ENCODE measurements around the gene MTHFD2L. TPM values are rescaled to one million over a fixed set of nuclear protein-coding genes. Genes with fewer than 3 reads are reported as not detected.

MTHFD2L gene
- polyA plus RNA-seq, 1 donor: 15.2 TPM

DNA sequence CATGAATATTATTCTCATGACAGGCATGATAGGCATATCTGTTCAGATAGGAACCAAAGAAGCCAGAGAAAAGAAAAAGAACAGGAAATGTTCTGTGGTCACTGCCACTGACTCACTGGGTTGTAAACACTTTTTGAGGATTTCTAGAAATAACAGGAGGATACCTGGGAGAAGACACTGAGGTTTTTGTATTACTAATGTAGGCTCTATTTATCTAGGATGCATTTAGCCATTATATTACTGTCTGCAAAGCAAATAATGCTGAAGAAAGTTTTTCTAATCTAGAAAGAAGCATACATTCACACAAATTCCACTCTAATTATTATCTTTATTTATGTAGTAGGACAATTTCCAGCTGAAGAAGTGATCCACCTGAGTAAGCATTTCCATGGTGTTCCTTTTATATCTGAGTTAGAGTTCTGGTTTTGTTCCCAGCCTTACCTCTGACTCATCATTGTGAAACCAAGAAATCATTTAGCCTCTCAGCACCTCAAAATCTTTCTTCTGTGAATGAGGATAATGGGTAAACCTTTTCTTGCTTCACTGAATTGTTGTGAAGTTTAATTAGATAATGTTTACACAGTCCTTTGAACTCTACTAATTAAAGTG, 110.2 kb downstream of the MTHFD2L start:
- Histone ChIP-seq H3K27ac (ENCODE audit: low read length) (no peak overlapping the region), H3K4me1 (ENCODE audit: control insufficient read depth, insufficient read depth, low read length) (no peaks in the 10 kb centered on the region)
- no peak for DNase-seq

DNA sequence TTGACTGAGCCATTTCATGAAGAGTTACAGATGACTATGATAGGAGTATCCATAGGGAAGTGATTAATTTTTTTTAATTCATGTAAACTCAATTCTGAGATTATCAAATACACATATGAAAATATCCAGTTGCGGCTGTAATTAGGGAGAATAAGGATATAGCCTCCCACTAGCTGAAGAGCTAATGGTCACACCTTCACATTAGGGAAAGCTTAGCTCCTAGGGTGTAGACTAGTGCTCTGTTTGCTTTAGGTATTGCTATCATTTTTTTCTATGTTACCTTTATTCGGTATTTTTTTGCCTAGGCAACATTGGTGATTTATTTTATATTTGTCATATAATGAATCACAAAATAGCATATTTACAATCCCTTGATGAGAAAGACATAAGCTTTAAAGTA, 110.7 kb downstream of the MTHFD2L start:
- H3K36me3 ChIP-seq (ENCODE audit: control insufficient read depth, insufficient read depth, low read length): no peaks in the 10 kb centered on the region
- H3K4me3 ChIP-seq (ENCODE audit: low read length): no peak overlapping the region
- no peaks in the 10 kb centered on the region for H3K4me1 ChIP-seq (ENCODE audit: control insufficient read depth, insufficient read depth, low read length)
- H3K27me3 ChIP-seq (ENCODE audit: control insufficient read depth, insufficient read depth, low read length): no peaks in the 10 kb centered on the region
- no peaks in the 10 kb centered on the region for H3K9me3 ChIP-seq (ENCODE audit: control insufficient read depth, low read depth, low read length)
- no CpG with 5 or more reads among the region's 2 CpGs for WGBS (ENCODE audit: insufficient coverage, low lambda C conversion rate)
- no peak for DNase-seq
- H3K27ac ChIP-seq (ENCODE audit: low read length): no peak overlapping the region

More for the DNA sequence above, 110.2 kb downstream of the MTHFD2L start:
- H3K4me3 ChIP-seq (ENCODE audit: low read length): no peak overlapping the region
- no peaks in the 10 kb centered on the region for H3K27me3 ChIP-seq (ENCODE audit: control insufficient read depth, insufficient read depth, low read length)
- H3K36me3 ChIP-seq (ENCODE audit: control insufficient read depth, insufficient read depth, low read length): no peaks in the 10 kb centered on the region
- no peaks in the 10 kb centered on the region for H3K9me3 ChIP-seq (ENCODE audit: control insufficient read depth, low read depth, low read length)

DNA sequence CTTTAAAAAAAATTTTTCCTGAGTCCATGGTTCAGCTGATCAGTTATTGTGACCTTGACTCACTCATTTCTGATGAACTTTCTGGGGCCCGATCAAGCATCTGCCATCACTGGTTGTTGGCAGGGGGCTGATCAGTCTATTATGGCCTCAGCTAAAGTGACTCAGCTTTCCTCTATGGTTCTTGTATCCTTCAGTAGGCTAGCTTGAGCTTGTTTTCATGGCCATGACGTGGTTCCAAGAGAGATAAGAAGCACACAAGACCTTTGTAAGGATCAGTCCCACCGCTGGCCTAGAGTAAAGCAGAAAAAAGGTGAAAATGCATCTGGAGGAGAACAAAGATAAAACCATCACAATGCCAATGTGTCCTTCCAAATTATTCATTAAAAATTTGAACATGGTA, 120.6 kb downstream of the MTHFD2L start:
- Histone ChIP-seq H3K36me3 (ENCODE audit: control insufficient read depth, insufficient read depth, low read length) (no peaks in the 10 kb centered on the region), H3K4me1 (ENCODE audit: control insufficient read depth, insufficient read depth, low read length) (no peaks in the 10 kb centered on the region), H3K4me3 (ENCODE audit: low read length) (no peak overlapping the region), H3K27me3 (ENCODE audit: control insufficient read depth, insufficient read depth, low read length) (no peaks in the 10 kb centered on the region), H3K27ac (ENCODE audit: low read length) (no peak overlapping the region), H3K9me3 (ENCODE audit: control insufficient read depth, low read depth, low read length) (no peaks in the 10 kb centered on the region)
- no peak for DNase-seq
- WGBS (ENCODE audit: insufficient coverage, low lambda C conversion rate): 100% methylated on average over 1 of the region's 3 CpGs

DNA sequence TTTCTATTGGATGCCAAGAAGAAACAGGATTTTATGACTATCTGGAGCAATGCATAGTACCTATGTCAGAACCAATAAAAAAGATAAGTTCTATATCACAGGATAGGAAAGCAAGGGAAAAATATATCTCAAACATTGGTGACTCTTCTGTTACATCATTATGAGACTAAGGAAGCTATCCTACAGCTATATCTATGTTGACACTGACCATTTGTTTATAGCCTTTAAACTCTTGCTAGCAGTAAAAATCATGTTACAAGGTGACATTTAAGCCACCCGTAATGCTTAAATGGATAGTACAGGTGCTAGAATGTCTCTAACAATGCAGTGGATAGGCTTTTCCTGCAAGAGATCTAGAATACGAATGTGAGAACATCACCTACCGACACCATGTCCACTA, 121.8 kb downstream of the MTHFD2L start:
- H3K4me1 ChIP-seq (ENCODE audit: control insufficient read depth, insufficient read depth, low read length): no peaks in the 10 kb centered on the region
- WGBS (ENCODE audit: insufficient coverage, low lambda C conversion rate): no CpG with 5 or more reads among the region's 3 CpGs

DNA sequence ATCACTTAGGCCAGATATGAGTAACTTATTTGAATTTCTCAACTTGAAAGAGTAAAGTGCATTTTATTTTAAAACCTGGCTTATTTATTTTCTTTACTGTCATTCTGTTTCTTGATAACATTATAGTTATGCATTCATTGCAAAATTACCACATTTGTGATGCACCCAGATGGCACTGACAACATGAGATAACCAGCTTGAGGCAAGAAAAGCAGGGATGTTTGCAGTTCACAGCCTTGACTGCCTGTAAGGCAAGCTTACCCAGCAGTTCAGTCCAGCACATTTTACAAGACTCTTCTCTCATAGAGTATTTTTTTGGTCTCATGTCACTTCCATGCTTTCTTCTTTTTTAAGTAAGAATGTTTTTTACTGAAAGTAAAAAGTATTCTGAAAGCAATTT, 125.0 kb downstream of the MTHFD2L start:
- H3K36me3 ChIP-seq (ENCODE audit: control insufficient read depth, insufficient read depth, low read length): no peaks in the 10 kb centered on the region
- no peak for DNase-seq

More for the DNA sequence above, 121.8 kb downstream of the MTHFD2L start:
- Histone ChIP-seq H3K27ac (ENCODE audit: low read length) (no peak overlapping the region), H3K36me3 (ENCODE audit: control insufficient read depth, insufficient read depth, low read length) (no peaks in the 10 kb centered on the region), H3K4me3 (ENCODE audit: low read length) (no peak overlapping the region), H3K27me3 (ENCODE audit: control insufficient read depth, insufficient read depth, low read length) (no peaks in the 10 kb centered on the region), H3K9me3 (ENCODE audit: control insufficient read depth, low read depth, low read length) (no peaks in the 10 kb centered on the region)
- DNase-seq: no peak

DNA sequence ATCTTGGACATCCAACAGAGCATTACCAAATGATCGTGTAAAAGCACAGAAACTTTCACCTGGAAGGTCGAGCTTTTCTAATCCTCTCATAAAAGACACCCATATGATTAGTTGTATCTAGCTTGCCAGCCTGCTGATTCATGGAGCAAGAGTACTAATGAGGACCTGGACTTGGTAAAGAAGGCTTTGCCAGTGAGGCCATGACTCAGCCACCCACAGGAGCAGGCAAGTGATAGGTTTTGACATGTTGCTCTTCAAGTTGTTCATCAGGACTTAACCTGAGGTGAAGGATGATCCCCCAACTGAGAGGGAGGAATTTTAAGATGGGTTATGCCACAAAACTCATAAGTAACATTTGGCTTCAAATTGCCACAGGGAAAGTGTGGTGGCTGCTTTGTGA, 125.7 kb downstream of the MTHFD2L start:
- Histone ChIP-seq H3K9me3 (ENCODE audit: control insufficient read depth, low read depth, low read length) (no peaks in the 10 kb centered on the region), H3K4me1 (ENCODE audit: control insufficient read depth, insufficient read depth, low read length) (no peaks in the 10 kb centered on the region), H3K4me3 (ENCODE audit: low read length) (no peak overlapping the region), H3K27me3 (ENCODE audit: control insufficient read depth, insufficient read depth, low read length) (no peaks in the 10 kb centered on the region), H3K27ac (ENCODE audit: low read length) (no peak overlapping the region), H3K36me3 (ENCODE audit: control insufficient read depth, insufficient read depth, low read length) (no peaks in the 10 kb centered on the region)
- DNase-seq: no peak
- WGBS (ENCODE audit: insufficient coverage, low lambda C conversion rate): no CpG with 5 or more reads among the region's 2 CpGs

More for the DNA sequence above, 125.0 kb downstream of the MTHFD2L start:
- Histone ChIP-seq H3K27me3 (ENCODE audit: control insufficient read depth, insufficient read depth, low read length) (no peaks in the 10 kb centered on the region), H3K27ac (ENCODE audit: low read length) (no peak overlapping the region), H3K4me3 (ENCODE audit: low read length) (no peak overlapping the region), H3K9me3 (ENCODE audit: control insufficient read depth, low read depth, low read length) (no peaks in the 10 kb centered on the region), H3K4me1 (ENCODE audit: control insufficient read depth, insufficient read depth, low read length) (no peaks in the 10 kb centered on the region)

DNA sequence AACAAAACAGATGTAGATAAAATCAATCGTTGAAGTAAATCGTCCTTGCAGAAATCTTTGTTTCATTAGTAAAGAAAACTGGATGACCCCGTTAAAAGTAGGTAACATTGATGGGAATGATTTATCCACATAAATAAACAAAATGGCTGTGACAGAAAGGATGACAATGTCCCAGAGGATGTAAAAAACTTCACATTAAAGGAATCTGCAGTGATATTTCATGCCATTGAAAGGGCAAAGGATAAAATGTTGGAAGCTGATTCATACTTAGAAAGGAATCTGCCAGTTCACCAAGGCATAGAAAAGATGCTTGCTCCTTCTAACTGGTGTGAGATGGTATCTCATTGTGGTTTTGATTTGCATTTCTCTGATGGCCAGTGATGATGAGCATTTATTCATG, 126.1 kb downstream of the MTHFD2L start:
- DNase-seq: no peak
- H3K4me1 ChIP-seq (ENCODE audit: control insufficient read depth, insufficient read depth, low read length): no peaks in the 10 kb centered on the region
- no peaks in the 10 kb centered on the region for H3K27me3 ChIP-seq (ENCODE audit: control insufficient read depth, insufficient read depth, low read length)
- WGBS (ENCODE audit: insufficient coverage, low lambda C conversion rate): 100% methylated on average over 1 of the region's 3 CpGs
- no peak overlapping the region for H3K27ac ChIP-seq (ENCODE audit: low read length)
- no peaks in the 10 kb centered on the region for H3K36me3 ChIP-seq (ENCODE audit: control insufficient read depth, insufficient read depth, low read length)
- H3K9me3 ChIP-seq (ENCODE audit: control insufficient read depth, low read depth, low read length): no peaks in the 10 kb centered on the region
- no peak overlapping the region for H3K4me3 ChIP-seq (ENCODE audit: low read length)

DNA sequence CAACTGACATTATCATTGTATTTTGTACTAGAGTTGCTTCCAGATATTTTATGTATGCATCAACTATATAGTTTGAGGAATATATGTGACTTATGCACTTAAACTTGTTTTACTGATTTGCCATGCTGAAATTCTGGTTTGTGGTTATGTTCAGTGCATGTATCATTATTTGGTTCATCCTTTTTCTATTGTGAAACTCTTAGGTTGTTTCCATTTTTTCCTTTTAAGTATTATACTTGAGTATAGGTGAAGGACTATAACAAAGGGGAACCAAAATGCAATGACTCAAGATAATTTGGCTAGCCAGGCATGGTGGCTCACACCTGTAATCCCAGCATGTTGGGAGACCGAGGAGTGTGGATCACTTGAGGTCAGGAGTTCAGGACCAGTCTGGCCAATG, 129.2 kb downstream of the MTHFD2L start:
- Histone ChIP-seq H3K4me3 (ENCODE audit: low read length) (no peak overlapping the region), H3K27ac (ENCODE audit: low read length) (no peak overlapping the region), H3K4me1 (ENCODE audit: control insufficient read depth, insufficient read depth, low read length) (no peaks in the 10 kb centered on the region), H3K27me3 (ENCODE audit: control insufficient read depth, insufficient read depth, low read length) (no peaks in the 10 kb centered on the region), H3K9me3 (ENCODE audit: control insufficient read depth, low read depth, low read length) (no peaks in the 10 kb centered on the region), H3K36me3 (ENCODE audit: control insufficient read depth, insufficient read depth, low read length) (no peaks in the 10 kb centered on the region)
- no CpG with 5 or more reads among the region's 1 CpG for WGBS (ENCODE audit: insufficient coverage, low lambda C conversion rate)
- DNase-seq: no peak

DNA sequence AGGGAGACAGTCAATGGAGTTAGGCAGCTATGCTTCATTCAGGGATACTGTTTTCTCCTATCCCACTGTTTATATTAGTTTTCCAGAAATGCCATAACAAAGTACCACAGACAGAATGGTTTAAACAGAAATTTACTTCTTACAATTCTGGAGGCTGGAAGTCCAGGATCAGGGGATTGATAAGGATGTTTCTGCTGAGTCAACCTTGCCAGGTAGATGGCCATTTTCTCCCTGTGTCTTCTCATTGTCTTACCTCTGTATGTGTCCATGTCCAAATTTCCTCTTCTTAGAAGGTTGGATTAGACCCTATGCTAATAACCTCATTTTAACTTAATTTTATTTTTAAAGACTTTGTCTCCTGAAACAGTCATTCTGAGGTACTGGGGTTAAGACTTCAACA, 129.9 kb downstream of the MTHFD2L start:
- H3K4me1 ChIP-seq (ENCODE audit: control insufficient read depth, insufficient read depth, low read length): no peaks in the 10 kb centered on the region
- H3K36me3 ChIP-seq (ENCODE audit: control insufficient read depth, insufficient read depth, low read length): no peaks in the 10 kb centered on the region
- no peak overlapping the region for H3K4me3 ChIP-seq (ENCODE audit: low read length)
- H3K27me3 ChIP-seq (ENCODE audit: control insufficient read depth, insufficient read depth, low read length): no peaks in the 10 kb centered on the region
- DNase-seq: no peak
- H3K9me3 ChIP-seq (ENCODE audit: control insufficient read depth, low read depth, low read length): no peaks in the 10 kb centered on the region
- H3K27ac ChIP-seq (ENCODE audit: low read length): no peak overlapping the region

DNA sequence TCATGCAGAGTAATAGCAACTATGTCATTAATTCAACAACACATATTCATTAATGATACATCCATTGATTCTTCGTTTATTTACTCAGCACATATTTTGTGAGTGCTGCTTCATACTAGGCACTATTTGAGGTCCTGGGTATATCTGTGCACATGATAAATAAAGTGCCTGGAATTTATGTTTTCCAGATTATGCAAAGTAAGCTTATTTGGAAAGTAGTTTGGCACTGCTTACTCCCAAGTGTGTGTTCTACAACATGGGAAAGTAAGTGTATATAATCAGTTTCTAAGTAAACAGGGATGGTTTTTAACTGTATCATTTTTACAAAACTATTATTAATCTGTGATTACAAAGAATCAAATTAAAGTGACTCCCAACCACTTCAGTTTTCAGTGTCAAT, 133.6 kb downstream of the MTHFD2L start:
- H3K9me3 ChIP-seq (ENCODE audit: control insufficient read depth, low read depth, low read length): no peaks in the 10 kb centered on the region
- H3K4me1 ChIP-seq (ENCODE audit: control insufficient read depth, insufficient read depth, low read length): no peaks in the 10 kb centered on the region
- H3K36me3 ChIP-seq (ENCODE audit: control insufficient read depth, insufficient read depth, low read length): no peaks in the 10 kb centered on the region
- H3K4me3 ChIP-seq (ENCODE audit: low read length): no peak overlapping the region
- no peak for DNase-seq
- H3K27me3 ChIP-seq (ENCODE audit: control insufficient read depth, insufficient read depth, low read length): no peaks in the 10 kb centered on the region
- no peak overlapping the region for H3K27ac ChIP-seq (ENCODE audit: low read length)
- WGBS (ENCODE audit: insufficient coverage, low lambda C conversion rate): no CpG with 5 or more reads among the region's 1 CpG

DNA sequence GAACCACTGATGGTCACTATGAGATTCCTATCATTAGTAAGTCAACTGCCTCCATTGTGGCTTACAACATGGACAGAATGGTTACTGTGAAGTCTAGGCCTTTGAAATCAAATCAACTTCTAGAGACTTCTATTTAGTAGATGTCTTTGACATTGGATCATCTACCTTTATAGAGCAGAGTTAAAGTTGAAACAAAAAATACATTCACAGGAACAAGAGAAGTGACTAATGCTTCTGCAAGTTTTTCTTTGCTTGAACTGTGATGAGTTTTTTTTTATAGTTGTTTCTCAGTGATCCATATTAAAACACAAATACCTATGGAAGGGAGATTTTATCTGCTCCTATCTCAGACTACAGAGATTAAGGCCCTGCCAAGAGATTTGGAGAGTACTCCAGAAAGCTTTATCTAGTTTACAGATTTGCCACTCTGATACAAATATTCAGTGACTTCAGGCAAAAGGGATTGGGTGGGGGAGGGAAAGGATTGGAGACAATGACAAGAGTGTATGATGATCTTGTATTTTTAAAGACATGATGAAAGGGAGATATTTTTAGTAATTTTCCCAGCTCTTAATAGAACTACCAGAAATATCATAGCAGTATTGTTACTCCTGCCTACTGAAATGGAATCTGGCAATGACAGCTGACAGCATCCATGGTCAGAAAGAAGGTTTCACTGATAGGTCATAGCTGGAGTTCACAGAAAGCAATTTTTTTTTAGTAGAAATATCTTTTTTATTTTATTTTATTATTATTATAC, 134.4 kb downstream of the MTHFD2L start:
- H3K36me3 ChIP-seq (ENCODE audit: control insufficient read depth, insufficient read depth, low read length): no peaks in the 10 kb centered on the region
- DNase-seq: no peak
- H3K27me3 ChIP-seq (ENCODE audit: control insufficient read depth, insufficient read depth, low read length): no peaks in the 10 kb centered on the region
- H3K9me3 ChIP-seq (ENCODE audit: control insufficient read depth, low read depth, low read length): no peaks in the 10 kb centered on the region
- no peaks in the 10 kb centered on the region for H3K4me1 ChIP-seq (ENCODE audit: control insufficient read depth, insufficient read depth, low read length)
- no peak overlapping the region for H3K4me3 ChIP-seq (ENCODE audit: low read length)
- no peak overlapping the region for H3K27ac ChIP-seq (ENCODE audit: low read length)
